DOHH2 (cell line): ENCODE results near the gene AP4M1.

Experiments used
- EZH2phosphoT487 ChIP-seq: fragments of 200-600 bp; sonication (generic); IDR thresholded peaks from 2 replicates; pipeline ENCODE4 v1.6.1; 2017; ENCODE audit warnings: borderline replicate concordance, mild to moderate bottlenecking, antibody characterized with exemption, low read length, moderate library complexity, mixed read lengths
- TF ChIP-seq, protein P1 (sequence below): fragments of 200-600 bp; sonication (generic); IDR thresholded peaks from one replicate; pipeline ENCODE4 v1.5.1; 2014; ENCODE audit warnings: antibody characterized with exemption, mild to moderate bottlenecking, low read depth, low read length; ENCODE audit not compliant: poor library complexity, severe bottlenecking

GRCh38 chr7:100152937-100153666 lies 51.7 kb downstream of the AP4M1 start:
- TF ChIP-seq, protein P1, sequence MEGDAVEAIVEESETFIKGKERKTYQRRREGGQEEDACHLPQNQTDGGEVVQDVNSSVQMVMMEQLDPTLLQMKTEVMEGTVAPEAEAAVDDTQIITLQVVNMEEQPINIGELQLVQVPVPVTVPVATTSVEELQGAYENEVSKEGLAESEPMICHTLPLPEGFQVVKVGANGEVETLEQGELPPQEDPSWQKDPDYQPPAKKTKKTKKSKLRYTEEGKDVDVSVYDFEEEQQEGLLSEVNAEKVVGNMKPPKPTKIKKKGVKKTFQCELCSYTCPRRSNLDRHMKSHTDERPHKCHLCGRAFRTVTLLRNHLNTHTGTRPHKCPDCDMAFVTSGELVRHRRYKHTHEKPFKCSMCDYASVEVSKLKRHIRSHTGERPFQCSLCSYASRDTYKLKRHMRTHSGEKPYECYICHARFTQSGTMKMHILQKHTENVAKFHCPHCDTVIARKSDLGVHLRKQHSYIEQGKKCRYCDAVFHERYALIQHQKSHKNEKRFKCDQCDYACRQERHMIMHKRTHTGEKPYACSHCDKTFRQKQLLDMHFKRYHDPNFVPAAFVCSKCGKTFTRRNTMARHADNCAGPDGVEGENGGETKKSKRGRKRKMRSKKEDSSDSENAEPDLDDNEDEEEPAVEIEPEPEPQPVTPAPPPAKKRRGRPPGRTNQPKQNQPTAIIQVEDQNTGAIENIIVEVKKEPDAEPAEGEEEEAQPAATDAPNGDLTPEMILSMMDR = no peak
- no peak for TF ChIP-seq EZH2phosphoT487
